Stimulated activated CD4-positive, alpha-beta T cell treated with anti-CD3 and anti-CD28 coated beads, Interleukin-1b, Interleukin-23, amount 100 ng/mL, for 1 hour (primary cell): ENCODE results near the gene GRK2.

Source experiments
- DNase-seq, 2 donors: peaks; one replicate each; pipeline ENCODE4 v3.0.0-alpha.2; 2020; ENCODE audit warnings: low read depth in 2 of 2

GRK2 gene

GRCh38 chr11:67299471-67300191 lies 33.4 kb downstream of the GRK2 start:
- DNase-seq = no peak

- no peak for DNase-seq
These were observed 34.0 kb downstream of the GRK2 start for GRCh38 chr11:67300256-67300755.

GRCh38 chr11:67300756-67301312 lies 34.6 kb downstream of the GRK2 start:
- DNase-seq = no peak

GRCh38 chr11:67301313-67301921 lies 35.1 kb downstream of the GRK2 start:
- no peak for DNase-seq

GRCh38 chr11:67301951-67302516 lies 35.8 kb downstream of the GRK2 start:
- no peak for DNase-seq

GRCh38 chr11:67302571-67303131 lies 36.4 kb downstream of the GRK2 start:
- DNase-seq = no peak

- no peak for DNase-seq
These were observed 37.0 kb downstream of the GRK2 start, which contains the start of gene SSH3 for GRCh38 chr11:67303132-67303834. TSS of gene SSH3 (plus strand) at chr11:67303530. CDS start at chr11:67303626, 96 bp downstream.

GRCh38 chr11:67303835-67304411 lies 37.6 kb downstream of the GRK2 start:
- no peak for DNase-seq

- DNase-seq = no peak
These were observed 38.3 kb downstream of the GRK2 start for GRCh38 chr11:67304511-67305113.

- DNase-seq = no peak
These were observed 40.7 kb downstream of the GRK2 start for GRCh38 chr11:67306769-67307544.

- no peak for DNase-seq
These were observed 41.3 kb downstream of the GRK2 start for GRCh38 chr11:67307545-67308001.

GRCh38 chr11:67308031-67308866 lies 42.0 kb downstream of the GRK2 start:
- DNase-seq = no peak

GRCh38 chr11:67309166-67309565 lies 42.9 kb downstream of the GRK2 start:
- no peak for DNase-seq

GRCh38 chr11:67309661-67310061 lies 43.4 kb downstream of the GRK2 start:
- no peak for DNase-seq

GRCh38 chr11:67310246-67311050 lies 44.2 kb downstream of the GRK2 start:
- no peak for DNase-seq

GRCh38 chr11:67311051-67311555 lies 44.8 kb downstream of the GRK2 start:
- DNase-seq = no peak

- DNase-seq = no peak
These were observed 45.3 kb downstream of the GRK2 start for GRCh38 chr11:67311556-67312082.
